H1 (cell line): ENCODE measurements around the gene CEP128. TPM values are rescaled to one million over a fixed set of nuclear protein-coding genes. Genes with fewer than 3 reads are reported as not detected.

Source experiments
- BACH1 ChIP-seq: IDR thresholded peaks from 2 replicates; pipeline ENCODE4 v1.6.1; 2012; ENCODE audit warnings: low read length, improper control_type of control experiment
- CTBP2 ChIP-seq: IDR thresholded peaks from 2 replicates; pipeline ENCODE4 v1.7.0; 2011; ENCODE audit warnings: borderline replicate concordance, mild to moderate bottlenecking, moderate library complexity, mixed read lengths, low read length; ENCODE audit not compliant: insufficient read depth, insufficient read length
- E2F6 ChIP-seq: IDR thresholded peaks from 2 replicates; pipeline ENCODE4 v1.6.1; 2012; ENCODE audit warnings: inconsistent platforms
- KDM4A ChIP-seq: IDR thresholded peaks from one replicate; pipeline ENCODE4 v1.7.1; 2012; ENCODE audit warnings: low read depth, mild to moderate bottlenecking, moderate library complexity, low read length, inconsistent platforms; ENCODE audit not compliant: severe bottlenecking
- NRF1 ChIP-seq: IDR thresholded peaks from 2 replicates; pipeline ENCODE4 v1.6.1; 2011; ENCODE audit warnings: mild to moderate bottlenecking, low read depth, low read length, improper control_type of control experiment
- PHF8 ChIP-seq: fragments of 200-600 bp; sonication (generic); conservative IDR thresholded peaks from 2 replicates; pipeline ENCODE4 v1.7.1; 2012; ENCODE audit warnings: low read depth, mild to moderate bottlenecking, inconsistent platforms, low read length, moderate library complexity
- SP1 ChIP-seq: IDR thresholded peaks from 2 replicates; pipeline ENCODE4 v1.6.1; 2011; ENCODE audit warnings: low read depth, low read length
- TEAD4 ChIP-seq: IDR thresholded peaks from 2 replicates; pipeline ENCODE4 v1.6.1; 2012; ENCODE audit warnings: low read depth, low read length, inconsistent platforms, mixed read lengths
- ZNF274 ChIP-seq: IDR thresholded peaks from 2 replicates; pipeline ENCODE4 v1.7.0; 2012; ENCODE audit warnings: low read length, borderline replicate concordance; ENCODE audit errors: extremely low read depth
- polyA plus RNA-seq, 7 experiments: library from polyadenylated mRNA; depleted of rRNA in 3 of 7; stranded (reverse) in 5 of 7; unstranded in 2 of 7; fragments of >200 nt in 5 of 7; fragments of 200-250 nt in 2 of 7; gene quantifications; 1 replicate in 5 of 7; 2 replicates in 1 of 7; 4 replicates in 1 of 7; pipeline versions ENCODE4 v1.2.1 to v1.2.3, GENCODE V29; 2011 to 2013; ENCODE audit warnings: missing spikeins in 2 of 7, mixed read lengths in 2 of 7
- total RNA-seq: library from RNA; stranded (reverse); fragmentation: NEBNext Ultra II Directional; extraction: Animal tissue kit (Norgen Biotek cat#: 25700); gene quantifications from 2 replicates; pipeline ENCODE4 v1.2.1, GENCODE V29; 2021

CEP128 gene
- total and polyA plus RNA-seq, 2 of the 8 experiments (the other 6 are each of a cell fraction or from before 2014, with no cell fraction given) = 1.9 to 17.0 TPM

- TF ChIP-seq PHF8 (no peak), BACH1 (no peak), SP1 (no peak), KDM4A (no peak), ZNF274 (no peak), NRF1 (no peak), CTBP2 (no peak), TEAD4 (no peak), E2F6 (no peak)
Observed at GRCh38 chr14:80944861-80945617, 3.5 kb upstream of the CEP128 start (continued).
